GM10248 (cell line): ENCODE measurements around the gene GABRB1.
A peak's percentile ranks its signal among the peaks of the same experiment; 100 is the strongest.
"Not testable (repeated sequence)": the region's sequence is repeated elsewhere in the genome, so short reads cannot be mapped to it uniquely, and the experiment has no call there.

Source experiments
- CTCF ChIA-PET: fragments of 300-600 bp; sonication (Branson Sonifier 250); formaldehyde crosslinking; extraction: SDS; loops from one replicate; lab custom pipeline; 2021; ENCODE audit warnings: antibody characterized with exemption; lab: Yijun Ruan, JAX
- POLR2A ChIA-PET: fragments of 350-650 bp; sonication (Branson Sonifier 250); formaldehyde crosslinking; extraction: SDS; loops from one replicate; lab custom pipeline; 2020; ENCODE audit warnings: antibody characterized with exemption; lab: Yijun Ruan, JAX
- DNase-seq: peaks from one replicate; pipeline ENCODE4 v3.0.0; 2012; ENCODE audit errors: extremely low spot score
- TF ChIP-seq, protein P1 (sequence below): IDR thresholded peaks from 2 replicates; pipeline ENCODE4 v1.5.1; 2012; ENCODE audit warnings: mild to moderate bottlenecking, low read depth; ENCODE audit errors: extremely low read depth, missing control alignments, control extremely low read depth

GABRB1 gene

DNA sequence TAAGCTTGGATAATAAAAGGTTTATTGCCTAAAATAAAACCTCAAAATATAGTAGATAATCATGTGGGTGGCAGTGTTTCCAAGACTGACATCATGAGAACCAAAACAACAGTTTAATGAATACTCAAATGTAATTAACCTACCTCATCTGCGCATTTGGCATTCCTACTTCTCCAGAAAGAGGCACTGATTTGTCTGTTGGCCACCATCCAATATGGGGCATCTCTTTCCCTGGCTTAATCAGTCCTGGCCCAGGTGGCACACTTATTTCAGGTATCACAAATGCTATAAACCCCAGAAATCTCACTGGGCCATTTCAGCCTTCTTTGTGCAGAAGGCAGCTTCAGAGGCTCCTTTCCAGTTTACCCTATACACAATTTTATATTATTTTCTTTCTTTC lies 239.9 kb downstream of the GABRB1 start:
- no peak for DNase-seq
- TF ChIP-seq, protein P1, sequence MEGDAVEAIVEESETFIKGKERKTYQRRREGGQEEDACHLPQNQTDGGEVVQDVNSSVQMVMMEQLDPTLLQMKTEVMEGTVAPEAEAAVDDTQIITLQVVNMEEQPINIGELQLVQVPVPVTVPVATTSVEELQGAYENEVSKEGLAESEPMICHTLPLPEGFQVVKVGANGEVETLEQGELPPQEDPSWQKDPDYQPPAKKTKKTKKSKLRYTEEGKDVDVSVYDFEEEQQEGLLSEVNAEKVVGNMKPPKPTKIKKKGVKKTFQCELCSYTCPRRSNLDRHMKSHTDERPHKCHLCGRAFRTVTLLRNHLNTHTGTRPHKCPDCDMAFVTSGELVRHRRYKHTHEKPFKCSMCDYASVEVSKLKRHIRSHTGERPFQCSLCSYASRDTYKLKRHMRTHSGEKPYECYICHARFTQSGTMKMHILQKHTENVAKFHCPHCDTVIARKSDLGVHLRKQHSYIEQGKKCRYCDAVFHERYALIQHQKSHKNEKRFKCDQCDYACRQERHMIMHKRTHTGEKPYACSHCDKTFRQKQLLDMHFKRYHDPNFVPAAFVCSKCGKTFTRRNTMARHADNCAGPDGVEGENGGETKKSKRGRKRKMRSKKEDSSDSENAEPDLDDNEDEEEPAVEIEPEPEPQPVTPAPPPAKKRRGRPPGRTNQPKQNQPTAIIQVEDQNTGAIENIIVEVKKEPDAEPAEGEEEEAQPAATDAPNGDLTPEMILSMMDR = no peak
- ChIA-PET POLR2A (no interaction called here), CTCF (no interaction called here)

DNA sequence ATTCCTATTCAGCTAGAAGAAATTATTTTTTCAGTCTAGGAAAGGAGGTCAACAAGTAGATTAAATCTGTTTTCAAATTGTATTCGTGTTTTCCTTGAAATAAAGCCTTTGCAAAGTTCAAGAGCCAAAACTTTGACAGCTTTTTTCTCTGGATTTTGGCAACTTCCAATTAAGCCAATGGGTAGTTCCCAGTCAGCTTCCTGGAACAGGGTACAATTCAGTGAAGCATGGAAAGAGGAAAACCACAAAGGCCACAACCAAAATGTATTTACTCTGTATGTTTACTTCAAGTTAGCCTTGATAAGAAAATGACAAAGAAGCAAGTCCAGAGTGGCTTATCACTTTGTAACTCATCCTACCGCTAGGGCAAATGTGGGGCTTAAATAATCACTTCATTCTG lies 243.5 kb downstream of the GABRB1 start:
- no peak for DNase-seq
- ChIA-PET POLR2A (no interaction called here), CTCF (interaction anchor here (0.9 kb wide), 1 partner anchor 12 kb away, joined by 4 read pairs; no protein-coding TSS in a partner anchor)
- TF ChIP-seq, protein P1 = no peak

DNA sequence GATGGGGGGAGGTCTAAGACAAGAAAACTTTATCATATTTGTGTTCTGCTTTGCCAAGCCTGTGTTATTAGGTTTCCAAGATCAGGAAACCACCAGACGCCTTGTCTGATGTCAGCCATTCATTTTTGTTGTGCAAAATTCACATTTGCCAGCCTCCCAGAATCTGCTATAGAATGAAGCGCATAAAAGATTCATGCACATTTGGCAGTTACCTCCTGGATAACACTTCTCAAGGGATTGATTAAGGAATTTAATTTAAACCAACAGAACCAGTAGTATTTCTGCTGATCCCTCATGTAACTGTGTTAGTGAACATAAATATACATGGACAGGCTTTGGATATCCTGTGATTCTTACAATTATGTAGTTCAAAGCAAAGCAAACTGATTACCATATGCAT lies 244.2 kb downstream of the GABRB1 start:
- ChIA-PET POLR2A (no interaction called here), CTCF (no interaction called here)
- DNase-seq = no peak
- TF ChIP-seq, protein P1 = no peak

DNA sequence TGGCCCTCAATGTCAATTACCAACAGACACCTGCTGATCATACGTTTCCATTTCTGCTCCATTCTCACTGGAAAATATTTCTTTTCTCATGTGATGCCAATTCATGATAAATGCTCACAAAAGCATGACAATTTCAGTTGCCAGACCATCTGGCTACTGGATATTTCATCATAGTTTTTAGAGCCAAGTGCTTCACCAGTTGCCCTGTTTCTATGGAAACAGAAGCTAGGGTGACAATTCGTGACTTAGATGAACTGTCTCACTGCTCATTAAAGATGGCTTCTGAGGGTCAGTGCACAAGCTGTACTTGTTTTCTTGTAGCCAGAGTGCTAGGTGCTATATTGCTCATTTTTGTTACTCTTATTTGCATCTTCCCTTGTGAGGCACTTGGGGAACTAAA lies 247.3 kb downstream of the GABRB1 start:
- no peak for DNase-seq
- TF ChIP-seq, protein P1 = no peak
- CTCF ChIA-PET = interaction anchor here (1.0 to 1.2 kb wide), 2 partner anchors 9 to 156 kb away, joined by 3 to 4 read pairs; no protein-coding TSS in a partner anchor
- POLR2A ChIA-PET = no interaction called here

DNA sequence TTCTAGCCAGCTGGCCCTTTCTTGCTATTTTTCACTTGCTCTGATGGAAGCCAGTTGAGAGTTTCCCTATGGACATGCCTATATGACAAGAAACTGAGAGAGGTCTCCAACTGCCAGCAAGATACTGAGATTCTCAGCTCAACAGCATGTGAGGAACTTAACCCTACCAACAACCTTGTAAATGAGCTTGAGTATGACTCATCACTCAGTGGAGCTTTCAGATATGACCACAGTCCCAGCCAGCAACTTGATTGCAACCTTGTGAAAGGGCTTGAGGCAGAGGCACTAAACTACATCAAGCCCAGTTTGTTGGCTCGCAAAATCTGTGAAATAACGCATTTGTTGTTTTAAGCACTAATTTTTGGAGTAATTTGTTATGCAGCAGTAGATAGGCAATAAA lies 256.4 kb downstream of the GABRB1 start:
- CTCF ChIA-PET = interaction anchor here (0.8 to 1.8 kb wide), 2 partner anchors 9 to 25 kb away, joined by 3 to 4 read pairs; no protein-coding TSS in a partner anchor
- POLR2A ChIA-PET = no interaction called here
- TF ChIP-seq, protein P1 = no peak
- peak; percentile 29 for DNase-seq

DNA sequence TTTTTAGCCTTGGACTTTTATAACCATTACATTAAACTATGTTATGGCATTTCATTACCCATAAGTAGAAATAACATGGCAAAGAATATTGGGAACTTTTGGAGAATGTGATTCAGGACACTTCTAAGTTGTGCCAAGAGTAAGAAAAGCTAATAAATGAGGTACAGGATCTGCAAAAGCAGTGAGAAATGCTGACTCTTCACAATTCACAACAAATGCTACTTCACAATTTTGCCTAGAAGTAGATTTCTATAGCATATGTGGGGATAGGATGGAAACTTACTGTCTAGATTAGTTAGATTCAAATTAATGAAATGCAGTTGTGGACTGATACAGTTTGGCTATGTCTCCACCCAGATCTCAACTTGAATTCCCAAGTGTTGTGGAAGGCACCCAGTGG lies 258.4 kb downstream of the GABRB1 start:
- TF ChIP-seq, protein P1 = no peak
- POLR2A ChIA-PET = no interaction called here
- CTCF ChIA-PET = no interaction called here
- DNase-seq = no peak

GRCh38 chr4:47290873-47291272 lies 259.5 kb downstream of the GABRB1 start:
- POLR2A ChIA-PET, DNase-seq, CTCF ChIA-PET: not testable (repeated sequence)
